NCI-H146 treated with DMSO at 0.1 percent for 48 hours (cell line): Measurements from ENCODE around the gene COL4A5.

Experiments used
- DNase-seq: peaks from one replicate; lab custom pipeline; 2025; ENCODE audit not compliant: unreplicated experiment; lab: John Stamatoyannopoulos, UW

Gene COL4A5

DNA sequence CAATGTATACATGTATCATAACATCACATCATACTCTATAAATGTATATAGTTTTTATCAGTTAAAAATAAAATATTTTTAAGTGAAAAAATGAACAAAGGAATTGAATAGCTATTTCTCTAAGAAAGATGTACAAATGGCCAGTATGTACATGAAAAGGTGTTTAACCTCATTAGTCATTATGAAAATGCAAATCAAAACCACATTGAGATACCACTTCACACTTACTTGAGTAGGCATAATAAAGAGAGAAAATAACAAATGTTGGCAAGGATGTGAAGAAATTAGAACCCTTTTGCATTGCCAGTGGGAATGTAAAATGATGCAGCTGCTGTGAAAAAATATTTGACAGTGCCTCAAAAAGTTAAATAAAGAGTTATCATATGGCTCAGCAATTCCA lies 201.2 kb downstream of the COL4A5 start:
- no peak for DNase-seq

DNA sequence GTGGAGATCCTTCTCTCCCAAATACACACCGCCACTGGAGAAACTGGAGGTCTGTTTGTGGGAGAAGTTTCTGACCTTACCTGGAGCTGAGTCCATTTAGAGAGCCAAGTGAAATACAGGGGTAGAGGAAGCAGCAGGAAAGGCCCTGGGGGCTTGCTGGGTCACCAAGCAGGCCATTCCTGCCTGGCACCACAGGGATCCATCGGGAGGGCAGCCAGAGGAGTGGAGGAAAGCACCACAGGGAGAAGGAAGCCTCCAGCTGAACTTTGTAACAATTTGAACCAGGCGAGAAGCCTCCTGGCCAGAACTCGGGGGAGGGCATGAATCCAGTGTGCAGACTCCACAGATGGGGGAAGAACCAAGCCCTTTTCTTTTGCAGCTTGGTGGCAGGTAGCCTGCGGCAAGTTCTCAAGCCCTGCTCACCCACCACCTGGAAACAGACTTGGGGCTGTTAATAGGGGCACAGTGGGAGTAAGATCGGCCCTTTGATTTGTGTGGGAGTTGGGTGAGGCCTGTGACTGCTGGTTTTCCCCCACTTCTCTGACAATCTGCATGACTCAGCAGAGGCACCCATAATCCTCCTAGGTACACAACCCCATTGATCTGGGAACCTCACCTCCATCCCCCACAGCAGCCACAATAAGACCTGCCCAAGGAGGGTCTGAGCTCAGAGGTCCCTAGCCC lies 202.1 kb downstream of the COL4A5 start:
- DNase-seq = no peak

DNA sequence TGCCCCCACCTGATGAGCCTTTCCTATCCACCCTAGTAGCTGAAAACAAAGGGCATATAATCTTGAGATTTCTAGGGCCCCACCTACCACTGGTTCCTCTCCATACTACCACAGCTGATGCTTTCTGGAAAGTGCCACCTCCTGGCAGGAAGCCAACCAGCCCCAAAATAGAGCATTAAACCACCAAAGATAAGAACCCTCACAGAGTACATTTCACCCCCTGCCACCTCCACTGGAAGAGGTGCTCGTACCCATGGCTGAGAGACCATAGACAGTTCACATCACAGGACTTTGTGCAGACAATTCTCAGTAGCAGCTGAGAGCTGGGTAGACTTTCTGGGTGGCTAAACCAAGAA lies 202.6 kb downstream of the COL4A5 start:
- no peak for DNase-seq

DNA sequence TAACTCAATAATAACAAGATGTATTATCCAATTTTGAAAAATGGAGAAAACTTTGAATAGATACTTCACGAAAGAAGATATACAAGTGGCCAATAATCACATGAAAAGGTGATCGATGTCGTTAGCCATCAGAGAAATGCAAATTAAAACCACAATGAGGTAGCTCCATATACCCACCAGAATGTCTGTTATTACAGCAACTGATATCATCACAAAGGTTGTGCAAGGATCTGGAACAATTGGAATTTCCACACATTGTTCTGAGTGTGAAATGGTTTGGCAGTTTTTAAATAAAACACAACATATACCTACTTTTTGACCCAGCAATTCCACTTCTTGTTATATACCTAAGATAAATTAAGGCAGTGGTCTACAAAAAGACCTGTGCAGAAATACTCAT lies 225.1 kb downstream of the COL4A5 start:
- no peak for DNase-seq

DNA sequence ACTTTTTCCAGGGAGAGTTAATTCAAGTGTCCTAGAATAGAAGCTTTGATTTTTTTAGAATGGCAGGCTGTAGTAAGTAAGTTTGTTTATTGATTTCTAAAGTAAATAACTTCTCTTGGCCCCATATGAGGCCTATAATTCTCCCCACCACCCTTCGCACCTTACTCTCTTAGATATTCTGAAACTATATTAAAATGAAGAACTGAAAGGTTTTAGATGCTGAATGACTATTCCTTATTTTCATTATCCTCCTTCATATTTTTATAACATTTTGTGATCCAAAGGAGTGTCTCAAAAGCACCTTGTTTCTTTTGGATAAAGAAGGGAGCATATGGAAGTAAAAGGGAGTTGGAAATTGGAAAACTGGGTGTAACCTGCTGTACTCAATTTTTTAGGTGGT lies 226.5 kb downstream of the COL4A5 start:
- no peak for DNase-seq

DNA sequence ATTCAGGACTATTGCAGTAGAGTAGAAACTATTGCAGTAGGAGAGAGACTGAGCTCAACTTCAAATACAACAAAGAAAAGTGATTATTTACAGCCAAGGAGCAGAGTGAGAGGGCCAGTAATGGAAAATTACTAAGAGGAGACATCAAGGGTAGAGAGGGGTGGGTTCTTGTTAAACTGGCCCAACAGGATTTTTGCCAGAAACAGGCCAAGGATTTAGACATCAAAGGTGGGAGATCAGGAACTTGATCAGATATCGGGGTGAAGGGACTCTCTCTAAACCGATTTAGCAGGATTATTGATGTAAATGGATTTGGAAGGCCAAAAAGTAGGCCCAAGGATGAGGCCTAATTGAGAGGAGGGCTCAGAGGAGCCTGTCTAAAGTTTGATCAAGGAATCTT lies 231.9 kb downstream of the COL4A5 start:
- DNase-seq = no peak

DNA sequence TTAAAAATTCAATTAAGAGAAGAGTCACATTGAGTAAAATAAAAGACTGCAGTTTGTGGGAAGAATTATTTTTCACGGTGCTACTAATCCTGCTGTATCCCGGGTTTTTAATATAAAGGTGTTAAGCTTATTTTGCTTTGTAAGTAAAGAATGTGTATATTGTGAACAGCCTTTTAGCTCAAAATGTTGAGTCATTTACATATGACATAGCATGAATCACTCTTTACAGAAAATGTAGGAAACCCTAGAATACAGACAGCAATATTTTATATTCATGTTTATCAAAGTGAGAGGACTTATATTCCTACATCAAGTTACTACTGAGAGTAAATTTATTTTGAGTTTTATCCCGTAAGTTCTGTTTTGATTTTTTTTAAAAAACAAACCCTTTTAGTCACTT lies 257.1 kb downstream of the COL4A5 start:
- DNase-seq = no peak

DNA sequence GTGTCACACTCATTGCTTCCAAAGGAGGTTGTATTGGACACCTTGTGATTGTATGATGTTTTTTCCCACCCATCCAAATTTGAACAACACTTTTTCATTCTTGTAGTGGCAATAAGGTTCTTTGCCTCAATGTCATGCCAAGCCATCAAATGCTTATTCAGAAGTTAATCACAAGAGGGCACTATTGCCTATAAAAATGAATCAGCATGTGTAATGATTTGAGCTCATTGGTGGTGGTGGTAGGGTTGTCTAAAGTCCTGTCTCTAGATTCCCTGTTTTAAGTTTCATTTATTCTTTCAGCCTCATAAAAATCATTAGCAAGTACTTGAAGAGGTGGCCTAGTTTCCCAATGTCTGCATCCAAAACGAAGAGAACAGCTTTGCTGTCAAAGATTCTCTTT lies 259.7 kb downstream of the COL4A5 start:
- DNase-seq = no peak

DNA sequence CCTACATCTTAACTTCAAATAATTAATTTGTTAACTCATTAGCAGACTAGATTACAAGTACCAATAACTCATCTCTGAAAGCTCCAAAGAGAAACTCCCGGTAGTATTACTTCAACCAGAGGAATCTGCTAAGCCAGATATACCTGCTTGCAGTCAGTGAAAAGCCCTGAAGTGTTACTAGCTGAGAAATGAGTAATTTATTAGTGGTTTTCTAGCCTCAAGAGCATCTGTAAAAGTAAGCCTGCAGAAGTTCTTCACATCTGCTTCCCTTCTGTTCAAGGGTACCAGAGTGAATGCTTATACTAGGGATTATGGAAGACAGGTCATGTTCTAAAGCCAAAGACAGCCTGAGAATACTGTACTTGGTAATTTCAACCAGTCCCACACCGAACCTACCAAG lies 262.0 kb downstream of the COL4A5 start:
- no peak for DNase-seq

DNA sequence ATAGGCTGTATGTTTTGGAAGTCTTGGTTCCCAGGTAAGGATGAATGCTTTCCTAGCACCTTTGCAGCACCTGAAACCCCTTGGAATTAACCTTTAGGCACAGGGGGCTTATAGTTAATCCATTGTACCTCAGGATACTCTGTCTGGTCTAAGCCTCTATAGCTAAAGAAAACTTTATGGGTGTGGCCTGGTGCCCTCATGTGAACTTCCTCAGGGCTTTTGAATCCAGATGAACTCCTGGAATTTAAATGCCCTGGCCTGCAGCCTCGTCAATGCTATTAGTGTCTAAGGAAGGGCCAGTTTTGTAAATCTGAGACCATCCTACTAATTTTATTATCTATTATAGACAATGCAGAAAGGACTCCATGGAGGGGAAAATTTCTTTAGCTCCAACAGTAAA lies 262.9 kb downstream of the COL4A5 start:
- no peak for DNase-seq

DNA sequence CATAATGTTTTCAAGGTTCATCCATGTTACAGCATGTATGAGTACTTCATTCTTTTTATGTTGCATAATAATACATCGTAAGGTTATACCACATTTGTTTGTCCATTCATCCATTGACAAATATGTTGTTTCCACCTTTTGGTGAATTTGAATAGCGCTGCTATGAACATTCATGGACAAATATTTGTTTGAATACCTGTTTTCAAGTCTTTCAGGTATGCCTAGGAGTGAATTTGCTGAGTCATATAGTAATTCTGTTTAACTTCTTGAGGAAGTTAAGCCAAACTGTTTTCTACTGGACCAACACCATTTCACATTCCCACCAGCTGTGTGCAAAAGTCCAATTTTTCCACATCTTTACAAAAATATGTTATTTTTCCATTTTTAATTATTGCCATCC lies 265.2 kb downstream of the COL4A5 start:
- DNase-seq = no peak

DNA sequence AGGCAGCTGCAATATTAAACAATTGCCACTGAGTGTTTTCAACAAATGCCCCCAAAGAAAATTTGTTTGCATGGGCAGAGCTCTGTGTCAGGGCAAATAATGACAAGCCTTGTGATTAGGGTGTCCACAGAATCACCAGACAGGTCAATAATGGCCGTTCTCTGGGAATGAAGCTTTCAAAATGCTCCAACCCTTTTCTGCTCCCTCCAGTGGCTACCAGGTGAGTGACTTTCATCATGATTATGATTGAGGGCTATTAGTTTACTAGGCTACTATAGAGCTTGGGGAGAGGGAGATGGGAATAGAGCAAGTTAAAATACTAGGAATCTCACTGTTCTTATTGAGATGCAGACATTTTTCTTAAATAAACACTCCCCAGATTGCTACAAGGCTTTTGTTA lies 273.2 kb downstream of the COL4A5 start:
- no peak for DNase-seq

DNA sequence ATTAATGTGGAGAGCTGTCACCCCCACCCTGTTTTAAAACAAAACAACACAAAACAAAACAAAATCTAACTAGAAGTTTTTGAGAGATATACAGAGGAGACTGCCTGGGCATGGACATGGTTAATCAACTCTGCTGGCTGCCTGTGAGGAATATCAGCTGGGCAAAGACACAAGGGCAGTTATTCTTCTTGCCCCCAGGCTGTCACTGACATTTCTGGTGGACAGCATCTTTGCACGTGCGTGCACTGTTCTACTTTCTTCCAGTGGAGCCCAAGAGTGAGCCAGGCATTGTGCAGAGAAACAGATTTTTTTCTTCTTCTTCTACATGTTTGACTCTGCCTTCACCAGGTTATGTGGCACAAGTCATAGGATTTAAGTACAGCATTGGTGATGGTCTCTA lies 282.9 kb downstream of the COL4A5 start:
- no peak for DNase-seq

DNA sequence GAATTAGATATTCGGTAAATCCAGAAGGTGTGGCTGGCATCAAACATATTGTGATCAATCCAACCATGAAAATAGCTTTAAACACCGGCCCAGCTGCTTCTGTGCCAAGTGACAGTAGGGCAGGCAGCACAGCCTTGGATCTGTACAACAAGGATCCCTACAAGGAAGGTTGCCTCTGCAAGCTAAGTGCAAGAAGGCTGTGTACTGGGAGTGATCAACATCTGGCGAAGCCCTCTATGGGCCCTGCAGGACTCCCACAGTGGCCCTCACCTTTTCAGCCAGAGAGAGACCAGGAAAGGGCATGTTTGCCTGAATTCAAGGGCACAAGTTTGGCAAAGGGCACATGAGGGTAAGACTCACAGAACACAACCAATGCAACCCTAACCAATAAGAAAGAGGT lies 287.1 kb downstream of the COL4A5 start:
- DNase-seq = no peak

DNA sequence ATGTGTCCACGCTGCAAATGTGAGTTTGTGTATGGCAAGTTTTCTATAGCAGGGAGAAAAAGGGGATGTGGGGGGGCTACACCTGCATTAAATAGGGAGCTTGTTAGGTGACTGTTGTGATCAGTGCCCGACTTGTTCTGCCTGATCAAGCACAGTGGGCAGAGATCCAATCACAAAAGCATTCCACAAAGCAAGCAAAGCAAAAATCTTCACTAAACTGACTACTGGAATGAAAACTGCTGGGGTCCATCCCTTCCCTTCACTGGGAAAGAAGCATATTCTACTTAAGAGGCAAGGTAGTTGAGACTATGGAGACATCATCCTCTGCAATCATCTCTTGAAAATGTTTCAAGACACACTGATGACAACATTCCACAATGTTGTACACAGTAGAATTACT lies 291.5 kb downstream of the COL4A5 start:
- no peak for DNase-seq

DNA sequence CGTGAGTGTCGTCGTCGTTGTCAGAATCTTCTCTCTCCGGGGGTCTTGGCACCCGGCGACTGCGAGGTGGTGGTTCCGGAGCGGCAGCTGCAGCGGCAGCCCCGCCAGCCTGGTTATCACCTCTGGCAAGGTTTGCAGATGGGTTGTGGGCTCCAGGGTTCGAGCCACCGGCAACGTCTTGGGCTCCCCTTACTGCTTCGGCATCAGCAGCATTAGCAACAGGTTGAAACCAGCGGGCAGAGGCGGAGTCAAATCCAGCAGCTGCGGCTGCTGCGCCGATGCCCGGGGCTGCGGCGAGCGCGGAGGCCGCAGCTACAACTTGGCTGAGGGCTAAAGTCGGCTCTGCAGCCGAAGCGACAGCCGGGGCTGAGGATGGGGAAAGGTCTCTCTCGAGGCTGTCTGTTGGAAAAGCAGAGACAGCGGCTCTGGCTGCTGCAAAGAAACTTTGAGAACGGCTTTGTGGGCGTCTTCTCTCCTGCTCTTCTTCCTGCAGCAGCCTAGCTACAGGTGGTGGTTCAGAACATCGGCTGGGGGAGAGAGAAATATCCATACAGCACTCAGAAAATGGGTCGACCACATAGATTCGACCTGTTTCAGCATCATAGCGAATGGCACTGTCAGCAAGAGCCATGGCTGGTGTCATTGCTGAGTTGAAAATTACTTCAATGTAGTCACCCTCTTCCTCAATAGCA lies 293.1 kb downstream of the COL4A5 start:
- DNase-seq = no peak

DNA sequence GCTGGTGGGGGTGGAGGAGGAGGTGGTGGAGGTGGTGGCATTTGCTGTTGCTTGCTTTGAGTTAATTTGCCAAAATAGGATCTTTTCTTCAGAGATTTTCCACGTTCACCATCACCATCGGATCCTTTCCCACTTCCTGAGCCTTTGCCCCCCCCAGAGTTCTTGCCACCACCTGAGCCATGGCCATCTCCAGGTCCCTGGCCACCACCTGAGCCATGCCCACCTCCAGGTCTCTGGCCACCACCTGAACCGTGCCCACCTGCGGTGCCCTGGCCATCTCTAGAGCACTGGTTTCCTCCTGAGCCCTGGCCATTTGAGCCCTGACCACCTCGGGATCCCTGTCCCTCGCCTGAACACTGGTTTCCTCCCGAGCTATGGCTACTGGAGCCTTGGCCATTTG lies 294.8 kb downstream of the COL4A5 start:
- DNase-seq = no peak

DNA sequence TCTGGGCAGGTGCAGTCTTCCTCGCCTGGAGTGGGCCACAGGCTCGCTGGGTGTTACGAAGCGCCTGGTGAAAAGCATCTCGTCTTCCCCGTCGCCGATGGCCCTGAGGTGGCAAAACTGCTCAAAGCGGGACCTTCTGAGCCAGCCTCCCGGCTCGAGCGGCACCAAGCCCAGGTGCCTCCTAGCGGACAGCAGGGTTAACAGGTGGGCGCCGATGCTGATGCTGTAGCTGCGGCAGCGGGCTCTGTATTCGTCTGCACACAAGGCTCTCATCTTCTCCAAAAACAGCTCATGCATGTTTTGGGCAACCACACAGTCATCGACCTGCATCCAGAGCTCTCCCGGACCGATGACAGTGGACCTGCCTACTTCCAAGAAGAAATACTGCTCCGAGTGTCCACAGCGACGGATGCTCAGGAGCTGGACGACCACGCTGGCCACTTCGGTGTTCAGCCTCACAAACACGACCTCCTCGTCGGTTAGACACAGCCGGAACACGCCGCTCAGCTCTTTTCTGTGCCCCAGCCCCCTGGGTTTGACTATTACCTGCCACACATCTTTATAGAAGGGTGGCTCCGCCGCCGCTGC lies 295.5 kb downstream of the COL4A5 start:
- peak; percentile 22 for DNase-seq

DNA sequence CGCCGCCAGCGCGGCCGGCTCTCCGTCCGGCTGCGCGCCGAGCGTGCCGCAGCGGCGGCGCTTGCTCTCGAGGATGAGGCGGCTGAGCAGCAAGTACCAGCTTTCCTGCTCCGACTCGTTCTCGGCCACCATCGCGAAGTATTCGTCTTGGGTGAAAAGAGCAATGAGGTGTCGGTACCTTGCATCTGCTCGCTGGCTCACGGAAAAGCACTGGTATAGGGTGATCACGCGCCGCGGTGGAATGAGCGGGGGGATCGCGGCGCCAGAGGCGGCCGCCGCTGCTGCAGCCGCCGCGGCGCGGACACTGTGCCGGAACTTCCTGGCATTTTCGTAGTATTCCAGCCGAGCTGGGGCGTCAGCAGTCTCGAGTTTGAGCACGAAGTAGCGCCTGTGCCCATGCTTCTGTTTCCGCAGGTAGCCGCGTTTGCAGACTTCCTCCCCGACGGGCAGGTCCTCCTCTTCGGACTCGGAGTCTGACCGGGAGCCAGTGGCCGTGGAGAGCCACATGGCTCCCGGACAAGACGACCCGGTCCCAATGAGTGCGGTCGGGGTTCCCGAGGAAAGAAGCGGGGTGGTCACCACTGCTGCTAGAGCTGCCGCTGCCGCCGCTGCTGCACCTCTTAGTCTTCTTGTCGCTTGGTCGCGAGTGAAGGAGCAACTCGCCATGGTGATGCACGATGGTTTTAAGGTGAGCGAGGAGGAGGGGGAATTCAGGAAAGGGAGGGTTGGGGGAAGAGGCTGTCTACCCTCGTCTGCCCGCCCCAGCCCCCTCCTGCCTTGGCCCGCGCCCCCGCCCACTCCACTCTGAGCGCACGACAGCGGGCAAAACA lies 296.3 kb downstream of the COL4A5 start:
- DNase-seq = no peak

DNA sequence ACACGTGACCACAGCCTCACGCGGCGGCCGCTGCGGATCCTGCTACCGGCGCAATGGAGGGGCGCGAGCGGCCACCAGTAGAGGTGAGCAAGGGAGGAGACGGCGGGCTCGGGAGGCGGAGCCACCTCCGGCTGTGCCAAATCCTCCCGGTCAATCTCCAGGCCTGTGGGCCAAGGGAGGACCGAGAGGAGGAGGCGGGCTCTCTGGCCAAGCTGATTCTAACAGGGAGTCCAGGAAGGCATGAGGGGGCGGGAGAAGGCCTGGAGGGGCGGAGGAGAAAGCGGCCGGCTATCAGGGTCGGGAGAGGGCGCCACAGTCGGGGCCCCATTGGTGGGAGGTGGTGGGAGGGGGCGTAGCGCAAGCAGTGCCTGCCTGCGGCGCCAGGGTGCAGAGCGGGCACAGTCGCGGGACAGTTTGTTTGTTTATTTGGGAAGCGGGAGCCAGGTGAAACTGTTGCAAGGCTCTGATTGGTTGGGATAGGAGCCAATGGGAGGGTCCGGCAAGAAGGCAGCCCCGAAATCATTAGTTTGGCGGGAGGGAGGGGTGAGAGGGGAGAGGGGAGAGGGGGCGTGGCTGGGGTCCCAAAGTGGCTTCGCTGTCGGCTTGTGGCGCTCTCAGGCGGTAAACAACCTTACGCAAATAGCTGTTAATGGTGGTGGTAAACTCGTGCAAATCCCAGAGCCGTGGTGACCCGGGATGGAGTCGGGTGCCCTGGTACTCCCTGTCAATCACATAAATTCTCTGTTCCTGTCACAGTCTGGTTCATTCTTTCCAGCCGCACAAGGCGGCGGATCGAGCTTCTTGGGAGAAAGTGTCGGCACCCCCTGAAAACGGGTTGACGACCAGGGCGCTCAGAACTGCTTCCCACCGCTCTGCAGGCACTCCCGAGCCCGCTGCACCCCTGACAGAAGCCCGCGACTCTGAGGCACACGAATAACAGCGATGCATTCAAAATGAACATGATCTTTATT lies 297.2 kb downstream of the COL4A5 start, which contains the start of gene IRS4:
IRS4 (minus strand) TSS at position 55 of the 971 bp plus-strand sequence.
- DNase-seq = peak; percentile 60

DNA sequence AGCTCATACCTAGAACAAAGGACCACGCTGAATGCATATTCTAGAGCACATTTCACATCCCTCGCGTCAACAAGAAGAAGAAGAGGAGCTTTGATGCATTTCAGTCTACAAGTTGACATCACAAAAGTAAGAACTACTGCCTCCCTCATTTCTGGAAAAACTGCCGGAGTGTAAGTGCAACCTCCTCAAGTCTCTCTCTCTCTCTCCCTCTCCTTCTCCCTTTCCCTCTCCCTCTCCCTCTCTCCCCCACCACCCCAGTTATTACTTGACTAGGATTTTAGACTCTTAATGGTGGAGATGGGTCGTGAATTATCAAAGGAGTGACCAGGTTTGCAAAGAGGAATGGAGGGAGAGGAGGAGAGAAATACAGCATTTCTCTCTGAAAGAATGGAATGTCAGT lies 298.1 kb downstream of the COL4A5 start:
- no peak for DNase-seq
